Loucy (cell line): ENCODE results near the gene VPS37B.

Experiments
- CTCF ChIP-seq: fragments of 200-600 bp; sonication (generic); conservative IDR thresholded peaks from 2 replicates; pipeline ENCODE4 v1.5.1; 2014; ENCODE audit warnings: mild to moderate bottlenecking, antibody characterized with exemption, low read length
- EZH2phosphoT487 ChIP-seq: fragments of 200-600 bp; IDR thresholded peaks from 2 replicates; pipeline ENCODE4 v1.6.1; 2018; ENCODE audit warnings: antibody characterized with exemption, mild to moderate bottlenecking, moderate library complexity, borderline replicate concordance

GRCh38 chr12:122899887-122900286 is 4.0 kb upstream of the VPS37B start:
- TF ChIP-seq CTCF = no peak
- no peak for TF ChIP-seq EZH2phosphoT487
